ENCODE results near the gene FBXO11. TPM values are rescaled to one million over a fixed set of nuclear protein-coding genes. Genes with fewer than 3 reads are reported as not detected.

Gene FBXO11
- 25.3 and 32.8 TPM in 2 replicates for total RNA-seq (2012; rRNA removed)

DNA sequence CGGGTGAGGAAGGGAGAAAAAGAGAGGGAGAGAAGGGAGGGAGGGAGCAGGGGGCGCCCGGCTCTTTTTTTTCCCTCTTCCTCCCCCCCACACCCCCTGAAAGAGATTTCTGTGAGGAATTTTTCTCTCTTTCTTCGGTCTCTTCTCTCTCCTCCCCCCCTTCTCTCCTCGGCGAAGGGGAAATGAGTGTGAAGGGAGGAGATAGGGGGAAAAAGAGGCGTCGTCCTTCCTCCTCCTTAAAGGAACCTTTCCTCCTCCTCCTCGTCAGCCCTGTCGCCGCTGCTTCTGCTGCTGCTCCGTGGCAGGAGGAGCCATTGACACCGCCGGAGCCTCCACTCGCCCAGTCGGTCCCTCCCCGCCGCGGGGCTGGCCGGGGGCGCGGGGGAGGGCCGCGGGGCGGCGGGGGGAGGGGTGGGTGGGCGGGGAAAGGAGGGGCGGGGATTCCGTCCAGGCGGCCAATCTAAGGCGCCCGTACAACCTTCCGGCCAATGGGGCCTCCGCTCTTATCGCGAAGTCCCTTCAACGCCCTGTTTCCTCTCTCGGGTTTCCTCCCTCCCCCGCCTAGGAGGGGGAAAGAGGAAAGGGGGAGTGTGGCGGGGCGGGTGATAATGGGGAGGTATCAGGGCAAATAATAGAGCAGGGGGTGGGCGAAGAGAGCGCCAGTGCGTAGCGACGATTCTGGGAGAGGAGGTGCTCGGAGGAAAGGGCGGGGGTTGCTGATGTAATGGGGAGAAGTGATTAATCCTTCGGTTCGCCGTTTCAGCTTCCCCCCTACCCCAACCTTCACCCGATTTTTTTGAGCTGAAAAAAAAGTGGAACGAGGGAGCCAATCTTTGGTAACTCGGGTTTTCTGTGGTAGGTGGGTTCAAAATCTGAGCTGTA, at the start of gene FBXO11:
Gene FBXO11, minus strand, starts transcription at position 342 of the 882 bp plus-strand sequence. CDS start 778 bp downstream, outside the sequence.
- Histone ChIP-seq H3K27me3 (ENCODE audit: control insufficient read depth, insufficient read depth, low read length) (no peaks in the 10 kb centered on the region), H3K36me3 (ENCODE audit: insufficient read depth, low read length) (no peaks in the 10 kb centered on the region)

DNA sequence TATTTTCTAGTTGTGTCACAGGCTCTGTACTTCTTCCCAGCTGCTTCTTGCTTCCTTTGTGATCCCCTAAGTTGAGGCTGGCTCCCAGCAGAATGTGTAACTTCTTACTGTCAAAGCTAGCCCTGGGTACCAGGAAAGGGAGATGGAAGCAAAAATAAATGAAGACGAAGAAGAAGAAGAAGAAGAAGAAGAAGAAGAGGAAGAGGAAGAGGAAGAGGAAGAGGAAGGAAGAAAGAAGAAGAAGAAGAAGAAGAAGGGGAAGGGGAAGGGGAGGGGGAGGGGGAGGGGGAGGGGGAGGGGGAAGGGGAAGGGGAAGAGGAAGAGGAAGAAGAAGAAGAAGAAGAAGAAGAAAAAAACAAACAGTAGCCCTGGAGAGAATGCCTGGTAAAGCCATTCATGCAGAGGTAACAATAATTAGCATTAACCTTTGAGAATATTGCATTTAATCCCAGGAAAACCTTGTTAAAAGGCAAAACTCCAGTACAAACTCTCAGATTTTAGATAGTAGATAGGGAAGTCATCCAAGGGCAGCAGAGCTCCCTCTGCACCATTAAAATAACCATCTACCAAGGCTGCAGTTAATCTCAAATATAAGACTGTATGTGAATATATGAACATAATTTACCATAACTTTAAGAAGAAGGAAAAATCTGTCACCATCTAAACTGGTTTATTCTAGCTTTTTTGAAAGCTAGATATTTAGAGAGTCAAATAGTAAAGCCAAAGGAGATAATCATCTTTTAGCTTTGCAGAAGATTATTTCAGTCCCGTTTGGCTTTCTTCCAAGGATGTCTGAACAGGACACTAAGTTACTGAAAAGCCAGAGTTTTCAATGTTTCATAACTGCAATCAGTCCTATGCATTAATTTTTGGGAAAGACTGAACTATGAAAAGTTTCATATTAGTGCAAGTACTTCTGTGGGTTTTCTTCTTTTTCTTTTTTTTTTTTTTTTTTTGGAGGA, 44.3 kb upstream of the FBXO11 start:
- H3K4me1 ChIP-seq (ENCODE audit: control insufficient read depth, insufficient read depth, low read length): no peaks in the 10 kb centered on the region
- H3K27me3 ChIP-seq (ENCODE audit: control insufficient read depth, insufficient read depth, low read length): peaks cover 3% of the 10 kb centered on the region
- H3K9me3 ChIP-seq (replicated peaks; ENCODE audit: low read length): no peaks in the 10 kb centered on the region
- no peak overlapping the region for H3K4me3 ChIP-seq (ENCODE audit: low read length)
- H3K36me3 ChIP-seq (ENCODE audit: insufficient read depth, low read length): no peaks in the 10 kb centered on the region
- H3K9ac ChIP-seq (ENCODE audit: low read depth, low read length): no peak overlapping the region
- H3K4me2 ChIP-seq (ENCODE audit: low read length): no peak overlapping the region

More for the DNA sequence above, at the start of gene FBXO11:
- H3K4me3 ChIP-seq (ENCODE audit: low read length): peak within 1 kb of the TSS; percentile 96
- H3K4me1 ChIP-seq (ENCODE audit: control insufficient read depth, insufficient read depth, low read length): peaks cover 18% of the 10 kb centered on the region
- H3K4me2 ChIP-seq (ENCODE audit: low read length): peak within 1 kb of the TSS; percentile 78
- H3K9me3 ChIP-seq (replicated peaks; ENCODE audit: low read length): no peaks in the 10 kb centered on the region
- H3K9ac ChIP-seq (ENCODE audit: low read depth, low read length): peak within 1 kb of the TSS; percentile 97

DNA sequence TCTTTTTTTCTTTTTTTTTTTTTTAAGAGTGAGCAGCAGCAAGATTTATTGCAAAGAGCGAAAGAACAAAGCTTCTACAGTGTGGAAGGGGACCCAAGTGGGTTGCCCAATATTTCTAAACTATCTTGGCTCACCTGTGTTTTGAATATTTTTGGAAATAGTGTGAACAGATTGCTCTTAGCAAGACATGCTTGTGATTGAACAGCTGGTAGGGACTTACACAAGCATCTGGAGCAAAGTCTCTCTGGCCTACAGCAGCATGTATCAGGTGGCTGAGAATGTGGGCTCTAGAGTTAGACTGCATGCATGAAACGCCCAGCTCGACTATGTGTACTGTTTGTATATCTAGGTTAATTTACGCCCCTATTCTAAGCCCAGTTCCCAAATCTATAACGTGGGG, 40.3 kb upstream of the FBXO11 start:
- no peak overlapping the region for H3K4me2 ChIP-seq (ENCODE audit: low read length)
- H3K4me3 ChIP-seq (ENCODE audit: low read length): no peak overlapping the region
- H3K9ac ChIP-seq (ENCODE audit: low read depth, low read length): no peak overlapping the region
- H3K27me3 ChIP-seq (ENCODE audit: control insufficient read depth, insufficient read depth, low read length): peaks cover 3% of the 10 kb centered on the region
- no peaks in the 10 kb centered on the region for H3K9me3 ChIP-seq (replicated peaks; ENCODE audit: low read length)
- H3K4me1 ChIP-seq (ENCODE audit: control insufficient read depth, insufficient read depth, low read length): no peaks in the 10 kb centered on the region
- no peaks in the 10 kb centered on the region for H3K36me3 ChIP-seq (ENCODE audit: insufficient read depth, low read length)

GRCh38 chr2:47945046-47945781, 38.9 kb upstream of the FBXO11 start:
- no peak overlapping the region for H3K4me3 ChIP-seq (ENCODE audit: low read length)
- no peaks in the 10 kb centered on the region for H3K4me1 ChIP-seq (ENCODE audit: control insufficient read depth, insufficient read depth, low read length)
- no peak overlapping the region for H3K9ac ChIP-seq (ENCODE audit: low read depth, low read length)
- H3K4me2 ChIP-seq (ENCODE audit: low read length): no peak overlapping the region
- no peaks in the 10 kb centered on the region for H3K36me3 ChIP-seq (ENCODE audit: insufficient read depth, low read length)
- peaks cover 8% of the 10 kb centered on the region for H3K27me3 ChIP-seq (ENCODE audit: control insufficient read depth, insufficient read depth, low read length)
- no peaks in the 10 kb centered on the region for H3K9me3 ChIP-seq (replicated peaks; ENCODE audit: low read length)

DNA sequence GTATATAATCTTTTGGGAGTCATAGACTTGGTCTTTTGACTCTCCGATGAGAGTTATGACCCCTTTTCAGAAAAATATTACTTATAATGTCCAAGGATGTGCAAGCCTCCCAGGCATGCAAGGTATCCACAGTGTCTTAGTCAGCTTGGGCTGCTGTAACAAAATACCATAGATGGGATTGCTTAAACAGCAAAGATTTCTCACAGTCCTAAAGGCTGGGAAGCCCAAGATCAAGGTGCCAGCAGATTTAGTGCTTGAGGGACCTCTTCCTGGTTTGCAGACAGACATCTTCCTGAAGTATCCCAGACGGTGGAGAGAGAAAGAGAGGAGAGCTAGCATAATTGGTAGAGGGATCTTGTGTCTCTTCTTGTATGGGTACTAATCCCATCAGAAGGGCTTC, 35.6 kb upstream of the FBXO11 start:
- no peaks in the 10 kb centered on the region for H3K9me3 ChIP-seq (replicated peaks; ENCODE audit: low read length)
- no peaks in the 10 kb centered on the region for H3K36me3 ChIP-seq (ENCODE audit: insufficient read depth, low read length)
- peaks cover 15% of the 10 kb centered on the region for H3K27me3 ChIP-seq (ENCODE audit: control insufficient read depth, insufficient read depth, low read length)
- no peak overlapping the region for H3K4me3 ChIP-seq (ENCODE audit: low read length)
- no peak overlapping the region for H3K9ac ChIP-seq (ENCODE audit: low read depth, low read length)
- no peak overlapping the region for H3K4me2 ChIP-seq (ENCODE audit: low read length)
- H3K4me1 ChIP-seq (ENCODE audit: control insufficient read depth, insufficient read depth, low read length): no peaks in the 10 kb centered on the region

GRCh38 chr2:47937677-47938076, 31.4 kb upstream of the FBXO11 start:
- Histone ChIP-seq H3K4me1 (ENCODE audit: control insufficient read depth, insufficient read depth, low read length) (no peaks in the 10 kb centered on the region), H3K4me2 (ENCODE audit: low read length) (no peak overlapping the region), H3K36me3 (ENCODE audit: insufficient read depth, low read length) (no peaks in the 10 kb centered on the region), H3K4me3 (ENCODE audit: low read length) (no peak overlapping the region), H3K9ac (ENCODE audit: low read depth, low read length) (no peak overlapping the region), H3K27me3 (ENCODE audit: control insufficient read depth, insufficient read depth, low read length) (peaks cover 11% of the 10 kb centered on the region), H3K9me3 (replicated peaks; ENCODE audit: low read length) (no peaks in the 10 kb centered on the region)

GRCh38 chr2:47935071-47935470, 28.8 kb upstream of the FBXO11 start:
- Histone ChIP-seq H3K4me3 (ENCODE audit: low read length) (no peak overlapping the region), H3K36me3 (ENCODE audit: insufficient read depth, low read length) (no peaks in the 10 kb centered on the region), H3K9ac (ENCODE audit: low read depth, low read length) (no peak overlapping the region), H3K9me3 (replicated peaks; ENCODE audit: low read length) (no peaks in the 10 kb centered on the region), H3K4me1 (ENCODE audit: control insufficient read depth, insufficient read depth, low read length) (no peaks in the 10 kb centered on the region), H3K27me3 (ENCODE audit: control insufficient read depth, insufficient read depth, low read length) (peaks cover 6% of the 10 kb centered on the region), H3K4me2 (ENCODE audit: low read length) (no peak overlapping the region)

- Histone ChIP-seq H3K9ac (ENCODE audit: low read depth, low read length) (no peak overlapping the region), H3K4me2 (ENCODE audit: low read length) (no peak overlapping the region), H3K4me3 (ENCODE audit: low read length) (no peak overlapping the region), H3K27me3 (ENCODE audit: control insufficient read depth, insufficient read depth, low read length) (no peaks in the 10 kb centered on the region), H3K36me3 (ENCODE audit: insufficient read depth, low read length) (no peaks in the 10 kb centered on the region), H3K4me1 (ENCODE audit: control insufficient read depth, insufficient read depth, low read length) (no peaks in the 10 kb centered on the region), H3K9me3 (replicated peaks; ENCODE audit: low read length) (no peaks in the 10 kb centered on the region)
Measured at GRCh38 chr2:47918043-47918442, 11.7 kb upstream of the FBXO11 start.

GRCh38 chr2:47917276-47917961, 11.1 kb upstream of the FBXO11 start:
- H3K4me2 ChIP-seq (ENCODE audit: low read length): no peak overlapping the region
- H3K36me3 ChIP-seq (ENCODE audit: insufficient read depth, low read length): no peaks in the 10 kb centered on the region
- H3K9ac ChIP-seq (ENCODE audit: low read depth, low read length): no peak overlapping the region
- no peaks in the 10 kb centered on the region for H3K27me3 ChIP-seq (ENCODE audit: control insufficient read depth, insufficient read depth, low read length)
- H3K4me3 ChIP-seq (ENCODE audit: low read length): no peak overlapping the region
- H3K4me1 ChIP-seq (ENCODE audit: control insufficient read depth, insufficient read depth, low read length): no peaks in the 10 kb centered on the region
- no peaks in the 10 kb centered on the region for H3K9me3 ChIP-seq (replicated peaks; ENCODE audit: low read length)

GRCh38 chr2:47916412-47916811, 10.1 kb upstream of the FBXO11 start:
- Histone ChIP-seq H3K36me3 (ENCODE audit: insufficient read depth, low read length) (no peaks in the 10 kb centered on the region), H3K9me3 (replicated peaks; ENCODE audit: low read length) (no peaks in the 10 kb centered on the region), H3K4me1 (ENCODE audit: control insufficient read depth, insufficient read depth, low read length) (no peaks in the 10 kb centered on the region), H3K9ac (ENCODE audit: low read depth, low read length) (no peak overlapping the region), H3K4me2 (ENCODE audit: low read length) (no peak overlapping the region), H3K27me3 (ENCODE audit: control insufficient read depth, insufficient read depth, low read length) (no peaks in the 10 kb centered on the region), H3K4me3 (ENCODE audit: low read length) (no peak overlapping the region)

Data from skeletal muscle satellite cell (primary cell).